Peyer's patch (tissue), 4 donors: ENCODE results near the gene USP3. TPM values are rescaled to one million over a fixed set of nuclear protein-coding genes. Genes with fewer than 3 reads are reported as not detected.

ENCODE experiments used
- DNase-seq, 3 donors: peaks; one replicate each; pipeline ENCODE4 v3.0.0-alpha.2; 2017 to 2019
- H3K27ac ChIP-seq, 4 donors: fragments of 200-600 bp; sonication (generic); one replicate each; pipeline ENCODE4 v1.5.1; 2016 to 2019
- H3K27me3 ChIP-seq, 2 donors: fragments of 200-600 bp; sonication (generic); one replicate each; pipeline ENCODE4 v1.5.1; 2019
- H3K36me3 ChIP-seq, 3 donors: fragments of 200-600 bp; sonication (generic); one replicate each; pipeline ENCODE4 v1.5.1; 2016 to 2019
- H3K4me1 ChIP-seq, 4 donors: fragments of 200-600 bp; sonication (generic); one replicate each; pipeline ENCODE4 v1.5.1; 2016 to 2019
- H3K4me3 ChIP-seq, 4 donors: fragments of 200-600 bp; sonication (generic); 1 replicate in 3 of 4; 2 replicates in 1 of 4; pipeline ENCODE4 v1.5.1; 2016 to 2019; ENCODE audit warnings: mild to moderate bottlenecking in 1 of 4
- H3K9me3 ChIP-seq, 4 donors: fragments of 200-600 bp; sonication (generic); one replicate each; pipeline ENCODE4 v1.5.1; 2016 to 2019; ENCODE audit warnings: mild to moderate bottlenecking in 1 of 4
- CTCF ChIP-seq, 6 experiments: fragments of 450-650 bp in 4 of 6; fragments of 200-600 bp in 2 of 6; sonication (generic) in 1 of 6; IDR thresholded peaks; one replicate each; pipeline ENCODE4 v1.5.1; 2017 to 2019; ENCODE audit warnings: antibody characterized with exemption in 6 of 6, mild to moderate bottlenecking in 3 of 6, moderate library complexity in 1 of 6
- POLR2A ChIP-seq, 2 donors: fragments of 450-650 bp; IDR thresholded peaks; one replicate each; pipeline ENCODE4 v1.5.1; 2017; ENCODE audit warnings: antibody characterized with exemption in 2 of 2, mild to moderate bottlenecking in 2 of 2, moderate library complexity in 2 of 2
- total RNA-seq, 4 donors: library from RNA; depleted of rRNA; stranded (reverse); fragments of >200 nt; gene quantifications; one replicate each; pipeline ENCODE4 v1.1.0, GENCODE V29; 2016

USP3 gene
- total RNA-seq, 4 donors from 2014 or later: 67.8 to 86.1 (median 76.9) TPM

GRCh38 chr15:63502843-63503738 lies 1.3 kb upstream of the USP3 start:
- peak overlapping the region; percentile 80 to 93 (median 87) for H3K4me3 ChIP-seq
- peak overlapping the region; percentile 98 to 99 (median 99) for H3K27ac ChIP-seq
- H3K27me3 ChIP-seq: no peaks in the 10 kb centered on the region
- TF ChIP-seq CTCF (IDR thresholded peaks at IDR 0.05) (peak in 2 of 6 experiments; percentile 2 to 25), POLR2A (IDR thresholded peaks at IDR 0.05) (peak; percentile 82 to 87)
- peak; percentile 90 to 97 (median 93) for DNase-seq
- H3K9me3 ChIP-seq: no peaks in the 10 kb centered on the region
- H3K36me3 ChIP-seq: no peaks in the 10 kb centered on the region
- peaks cover 5 to 63% (median 37%) of the 10 kb centered on the region in 4 donors for H3K4me1 ChIP-seq

GRCh38 chr15:63503739-63504246 lies 600 bp upstream of the USP3 start:
- H3K27me3 ChIP-seq: no peaks in the 10 kb centered on the region
- H3K4me3 ChIP-seq: peak overlapping the region; percentile 80 to 93 (median 87)
- H3K4me1 ChIP-seq: peaks cover 5 to 70% (median 33%) of the 10 kb centered on the region in 4 donors
- no peaks in the 10 kb centered on the region for H3K9me3 ChIP-seq
- TF ChIP-seq CTCF (IDR thresholded peaks at IDR 0.05): no peak
- TF ChIP-seq POLR2A (IDR thresholded peaks at IDR 0.05): no peak
- DNase-seq: peak in 2 of 3 donors; percentile 77 to 92
- peak overlapping the region; percentile 98 to 99 (median 99) for H3K27ac ChIP-seq
- no peaks in the 10 kb centered on the region for H3K36me3 ChIP-seq

GRCh38 chr15:63504979-63505841 lies 817 bp downstream of the USP3 start:
- DNase-seq: peak; percentile 74 to 90 (median 76)
- no peaks in the 10 kb centered on the region for H3K9me3 ChIP-seq
- no peaks in the 10 kb centered on the region for H3K36me3 ChIP-seq
- H3K4me3 ChIP-seq: peak overlapping the region; percentile 80 to 93 (median 87)
- H3K27me3 ChIP-seq: no peaks in the 10 kb centered on the region
- H3K4me1 ChIP-seq: peaks cover 5 to 72% (median 27%) of the 10 kb centered on the region in 4 donors
- TF ChIP-seq CTCF (IDR thresholded peaks at IDR 0.05) (peak in 5 of 6 experiments; percentile 10 to 68 (median 55)), POLR2A (IDR thresholded peaks at IDR 0.05) (peak; percentile 43 to 44)
- H3K27ac ChIP-seq: peak overlapping the region; percentile 98 to 99 (median 99)

- Histone ChIP-seq H3K27ac (peak overlapping the region; percentile 98 to 99 (median 99)), H3K9me3 (no peaks in the 10 kb centered on the region), H3K27me3 (no peaks in the 10 kb centered on the region), H3K36me3 (no peaks in the 10 kb centered on the region), H3K4me1 (peaks cover 5 to 72% (median 22%) of the 10 kb centered on the region in 4 donors), H3K4me3 (peak overlapping the region; percentile 80 to 93 (median 87))
- DNase-seq: no peak
- TF ChIP-seq CTCF (IDR thresholded peaks at IDR 0.05) (no peak), POLR2A (IDR thresholded peaks at IDR 0.05) (no peak)
Measured at GRCh38 chr15:63505842-63506222, 1.4 kb downstream of the USP3 start.

- no peaks in the 10 kb centered on the region for H3K9me3 ChIP-seq
- H3K27me3 ChIP-seq: no peaks in the 10 kb centered on the region
- H3K36me3 ChIP-seq: no peaks in the 10 kb centered on the region
- TF ChIP-seq CTCF (IDR thresholded peaks at IDR 0.05): no peak
- no peak for TF ChIP-seq POLR2A (IDR thresholded peaks at IDR 0.05)
- H3K4me1 ChIP-seq: peaks cover 5 to 69% (median 17%) of the 10 kb centered on the region in 4 donors
- peak overlapping the region in 3 of 4 donors; percentile 7 to 93 (median 80) for H3K4me3 ChIP-seq
- H3K27ac ChIP-seq: peak overlapping the region in 3 of 4 donors; percentile 60 to 99 (median 98)
- no peak for DNase-seq
Measured at GRCh38 chr15:63506537-63507035, 2.2 kb downstream of the USP3 start.
